NCI-H226 (cell line): Measurements from ENCODE around the gene ELMOD3.
"Not testable (repeated sequence)": the region's sequence is repeated elsewhere in the genome, so short reads cannot be mapped to it uniquely, and the experiment has no call there.

ENCODE experiments used
- DNase-seq: peaks from one replicate; pipeline ENCODE4 v3.0.0-alpha.2; 2015

The ELMOD3 gene

GRCh38 chr2:85429213-85429923 lies 74.8 kb downstream of the ELMOD3 start:
- no peak for DNase-seq

GRCh38 chr2:85429924-85430289 lies 75.3 kb downstream of the ELMOD3 start:
- no peak for DNase-seq

GRCh38 chr2:85430752-85431569 lies 76.4 kb downstream of the ELMOD3 start:
- no peak for DNase-seq

- DNase-seq, result no peak
Measured at GRCh38 chr2:85431570-85432205, 77.1 kb downstream of the ELMOD3 start.

GRCh38 chr2:85433511-85434089 lies 79.0 kb downstream of the ELMOD3 start:
- DNase-seq, result peak; percentile 84

GRCh38 chr2:85434696-85435095 lies 80.1 kb downstream of the ELMOD3 start:
- no peak for DNase-seq

- DNase-seq, result no peak
Measured at GRCh38 chr2:85435220-85435958, 80.8 kb downstream of the ELMOD3 start.

GRCh38 chr2:85435981-85436835 lies 81.6 kb downstream of the ELMOD3 start:
- no peak for DNase-seq

- DNase-seq, result no peak
Measured at GRCh38 chr2:85436836-85437487, 82.4 kb downstream of the ELMOD3 start.

GRCh38 chr2:85437488-85438200 lies 83.1 kb downstream of the ELMOD3 start:
- DNase-seq, result no peak

- DNase-seq, result no peak
Measured at GRCh38 chr2:85438201-85439024, 83.8 kb downstream of the ELMOD3 start.

GRCh38 chr2:85439025-85439472 lies 84.5 kb downstream of the ELMOD3 start:
- no peak for DNase-seq

- not testable (repeated sequence) for DNase-seq
Measured at GRCh38 chr2:85439569-85439968, 85.0 kb downstream of the ELMOD3 start.

- no peak for DNase-seq
Measured at GRCh38 chr2:85439986-85440385, 85.4 kb downstream of the ELMOD3 start.

- DNase-seq, result no peak
Measured at GRCh38 chr2:85440729-85441128, 86.2 kb downstream of the ELMOD3 start.
